WTC11 (cell line): ENCODE data around the gene MGAT5B. TPM values are rescaled to one million over a fixed set of nuclear protein-coding genes. Genes with fewer than 3 reads are reported as not detected.

Source experiments
- ATAC-seq: fragments of 200-7000 bp; cut with Tn5 transposase; 2 replicates; pipeline ENCODE4 v1.10.0; 2021; ENCODE audit warnings: mild to moderate bottlenecking, moderate library complexity
- CTCF ChIA-PET: fragments of 300-600 bp; sonication (Branson Sonifier 250); formaldehyde crosslinking; loops from one replicate; lab custom pipeline; 2021; ENCODE audit warnings: antibody characterized with exemption; lab: Charles Lee
- POLR2A ChIA-PET: fragments of 350-600 bp; sonication (Branson Sonifier 250); formaldehyde crosslinking; loops from one replicate; lab custom pipeline; 2021; ENCODE audit warnings: antibody characterized with exemption; lab: Charles Lee
- DNase-seq: peaks from one replicate; pipeline ENCODE4 v3.0.0; 2021; ENCODE audit warnings: low spot score
- H3K27ac Mint-ChIP-seq: 2 replicates; pipeline ENCODE4 v1.8.0; 2021; ENCODE audit warnings: mixed read lengths
- H3K27me3 Mint-ChIP-seq: 2 replicates; pipeline ENCODE4 v1.8.0; 2021; ENCODE audit warnings: low read depth, mild to moderate bottlenecking, moderate library complexity, mixed read lengths
- H3K36me3 Mint-ChIP-seq: 2 replicates; pipeline ENCODE4 v1.8.0; 2021; ENCODE audit warnings: mixed read lengths
- H3K4me1 Mint-ChIP-seq: 2 replicates; pipeline ENCODE4 v1.8.0; 2022; ENCODE audit warnings: mixed read lengths
- H3K4me3 Mint-ChIP-seq: 2 replicates; pipeline ENCODE4 v1.8.0; 2021; ENCODE audit warnings: mild to moderate bottlenecking, moderate library complexity, mixed read lengths
- H3K9me3 Mint-ChIP-seq: 2 replicates; pipeline ENCODE4 v1.8.0; 2021; ENCODE audit warnings: mixed read lengths
- AFF4 ChIP-seq: sonication (generic); formaldehyde crosslinking; IDR thresholded peaks from 2 replicates; pipeline ENCODE4 v1.8.1; 2023; ENCODE audit warnings: mild to moderate bottlenecking, missing genetic modification reagents, borderline replicate concordance
- ATF2 ChIP-seq: sonication (generic); formaldehyde crosslinking; IDR thresholded peaks from 2 replicates; pipeline ENCODE4 v1.8.1; 2022; ENCODE audit warnings: low read depth, missing genetic modification reagents, borderline replicate concordance
- CDX4 ChIP-seq: fragments of 250-450 bp; sonication (Bioruptor Pico); IDR thresholded peaks from 2 replicates; pipeline ENCODE4 v1.9.0; 2021; ENCODE audit warnings: moderate library complexity, mild to moderate bottlenecking, inconsistent platforms, borderline replicate concordance
- CREM ChIP-seq: sonication (generic); formaldehyde crosslinking; IDR thresholded peaks from 2 replicates; pipeline ENCODE4 v1.8.1; 2022; ENCODE audit warnings: mild to moderate bottlenecking, missing genetic modification reagents, moderate library complexity
- ERG ChIP-seq: fragments of 250-450 bp; sonication (Bioruptor Pico); IDR thresholded peaks from 2 replicates; pipeline ENCODE4 v1.8.0; 2021; ENCODE audit warnings: mild to moderate bottlenecking
- ESRRA ChIP-seq: sonication (generic); formaldehyde crosslinking; IDR thresholded peaks from 2 replicates; pipeline ENCODE4 v1.8.1; 2022; ENCODE audit warnings: mild to moderate bottlenecking, missing genetic modification reagents, borderline replicate concordance
- FOXJ3 ChIP-seq: sonication (generic); formaldehyde crosslinking; IDR thresholded peaks from 2 replicates; pipeline ENCODE4 v1.9.0; 2021; ENCODE audit warnings: missing genetic modification reagents, mild to moderate bottlenecking, borderline replicate concordance
- MLX ChIP-seq: sonication (generic); formaldehyde crosslinking; IDR thresholded peaks from 2 replicates; pipeline ENCODE4 v1.8.1; 2023; ENCODE audit warnings: mild to moderate bottlenecking, missing genetic modification reagents, moderate library complexity
- NR2C2 ChIP-seq: sonication (generic); formaldehyde crosslinking; IDR thresholded peaks from 2 replicates; pipeline ENCODE4 v1.8.0; 2022; ENCODE audit warnings: mild to moderate bottlenecking, missing genetic modification reagents
- PRDM15 ChIP-seq: sonication (generic); formaldehyde crosslinking; IDR thresholded peaks from 2 replicates; pipeline ENCODE4 v1.8.0; 2022; ENCODE audit warnings: missing genetic modification reagents
- ZNF532 ChIP-seq: fragments of 250-450 bp; sonication (Bioruptor Pico); IDR thresholded peaks from 2 replicates; pipeline ENCODE4 v1.9.0; 2021; ENCODE audit warnings: mild to moderate bottlenecking, borderline replicate concordance
- total RNA-seq: library from RNA; stranded (reverse); gene quantifications from 3 replicates; pipeline ENCODE4 v1.2.3, GENCODE V29; 2021

Gene MGAT5B
- total RNA-seq, 1 experiment from 2014 or later: 11.6 TPM

- POLR2A ChIA-PET: no interaction called here
- H3K4me3 Mint-ChIP-seq: no peak overlapping the region
- CTCF ChIA-PET: no interaction called here
- peaks cover 9% of the 10 kb centered on the region for H3K4me1 Mint-ChIP-seq
- no peak overlapping the region for H3K27ac Mint-ChIP-seq
- ATAC-seq (no peak), DNase-seq (no peak)
- peaks cover 3% of the 10 kb centered on the region for H3K36me3 Mint-ChIP-seq
- no peaks in the 10 kb centered on the region for H3K27me3 Mint-ChIP-seq
- peaks cover 3% of the 10 kb centered on the region for H3K9me3 Mint-ChIP-seq
- no peak for TF ChIP-seq CREM (CRISPR knock-in tag)
- TF ChIP-seq, all 79 proteins: peak for 0
Measured at GRCh38 chr17:76902476-76902875, 34.3 kb downstream of the MGAT5B start.

GRCh38 chr17:76903631-76904030, 35.4 kb downstream of the MGAT5B start:
- DNase-seq (no peak), ATAC-seq (no peak)
- TF ChIP-seq CDX4 (no peak), FOXJ3 (CRISPR knock-in tag) (no peak), AFF4 (CRISPR knock-in tag) (no peak), ESRRA (CRISPR knock-in tag) (no peak), NR2C2 (no peak)
- ChIA-PET CTCF (no interaction called here), POLR2A (no interaction called here)
- Mint-ChIP-seq H3K27ac (no peak overlapping the region), H3K4me1 (peaks cover 9% of the 10 kb centered on the region), H3K36me3 (peaks cover 6% of the 10 kb centered on the region), H3K4me3 (no peak overlapping the region), H3K27me3 (no peaks in the 10 kb centered on the region), H3K9me3 (peaks cover 8% of the 10 kb centered on the region)

GRCh38 chr17:76904116-76904515, 35.9 kb downstream of the MGAT5B start:
- no peak overlapping the region for H3K4me3 Mint-ChIP-seq
- TF ChIP-seq ERG (CRISPR knock-in tag) (no peak), ATF2 (no peak), ZNF532 (CRISPR knock-in tag) (no peak), CDX4 (no peak), PRDM15 (CRISPR knock-in tag) (no peak), MLX (CRISPR knock-in tag) (no peak)

More at GRCh38 chr17:76904116-76904515, 35.9 kb downstream of the MGAT5B start:
- ChIA-PET POLR2A (no interaction called here), CTCF (no interaction called here)
- ATAC-seq (no peak), DNase-seq (no peak)
- peaks cover 8% of the 10 kb centered on the region for H3K9me3 Mint-ChIP-seq
- H3K27ac Mint-ChIP-seq: no peak overlapping the region
- no peaks in the 10 kb centered on the region for H3K27me3 Mint-ChIP-seq
- H3K4me1 Mint-ChIP-seq: peaks cover 10% of the 10 kb centered on the region
- peaks cover 6% of the 10 kb centered on the region for H3K36me3 Mint-ChIP-seq
